ENCODE data around the gene GTF2IRD1.
A peak's percentile ranks its signal among the peaks of the same experiment; 100 is the strongest.

GTF2IRD1 gene, protein sequence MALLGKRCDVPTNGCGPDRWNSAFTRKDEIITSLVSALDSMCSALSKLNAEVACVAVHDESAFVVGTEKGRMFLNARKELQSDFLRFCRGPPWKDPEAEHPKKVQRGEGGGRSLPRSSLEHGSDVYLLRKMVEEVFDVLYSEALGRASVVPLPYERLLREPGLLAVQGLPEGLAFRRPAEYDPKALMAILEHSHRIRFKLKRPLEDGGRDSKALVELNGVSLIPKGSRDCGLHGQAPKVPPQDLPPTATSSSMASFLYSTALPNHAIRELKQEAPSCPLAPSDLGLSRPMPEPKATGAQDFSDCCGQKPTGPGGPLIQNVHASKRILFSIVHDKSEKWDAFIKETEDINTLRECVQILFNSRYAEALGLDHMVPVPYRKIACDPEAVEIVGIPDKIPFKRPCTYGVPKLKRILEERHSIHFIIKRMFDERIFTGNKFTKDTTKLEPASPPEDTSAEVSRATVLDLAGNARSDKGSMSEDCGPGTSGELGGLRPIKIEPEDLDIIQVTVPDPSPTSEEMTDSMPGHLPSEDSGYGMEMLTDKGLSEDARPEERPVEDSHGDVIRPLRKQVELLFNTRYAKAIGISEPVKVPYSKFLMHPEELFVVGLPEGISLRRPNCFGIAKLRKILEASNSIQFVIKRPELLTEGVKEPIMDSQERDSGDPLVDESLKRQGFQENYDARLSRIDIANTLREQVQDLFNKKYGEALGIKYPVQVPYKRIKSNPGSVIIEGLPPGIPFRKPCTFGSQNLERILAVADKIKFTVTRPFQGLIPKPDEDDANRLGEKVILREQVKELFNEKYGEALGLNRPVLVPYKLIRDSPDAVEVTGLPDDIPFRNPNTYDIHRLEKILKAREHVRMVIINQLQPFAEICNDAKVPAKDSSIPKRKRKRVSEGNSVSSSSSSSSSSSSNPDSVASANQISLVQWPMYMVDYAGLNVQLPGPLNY

DNA sequence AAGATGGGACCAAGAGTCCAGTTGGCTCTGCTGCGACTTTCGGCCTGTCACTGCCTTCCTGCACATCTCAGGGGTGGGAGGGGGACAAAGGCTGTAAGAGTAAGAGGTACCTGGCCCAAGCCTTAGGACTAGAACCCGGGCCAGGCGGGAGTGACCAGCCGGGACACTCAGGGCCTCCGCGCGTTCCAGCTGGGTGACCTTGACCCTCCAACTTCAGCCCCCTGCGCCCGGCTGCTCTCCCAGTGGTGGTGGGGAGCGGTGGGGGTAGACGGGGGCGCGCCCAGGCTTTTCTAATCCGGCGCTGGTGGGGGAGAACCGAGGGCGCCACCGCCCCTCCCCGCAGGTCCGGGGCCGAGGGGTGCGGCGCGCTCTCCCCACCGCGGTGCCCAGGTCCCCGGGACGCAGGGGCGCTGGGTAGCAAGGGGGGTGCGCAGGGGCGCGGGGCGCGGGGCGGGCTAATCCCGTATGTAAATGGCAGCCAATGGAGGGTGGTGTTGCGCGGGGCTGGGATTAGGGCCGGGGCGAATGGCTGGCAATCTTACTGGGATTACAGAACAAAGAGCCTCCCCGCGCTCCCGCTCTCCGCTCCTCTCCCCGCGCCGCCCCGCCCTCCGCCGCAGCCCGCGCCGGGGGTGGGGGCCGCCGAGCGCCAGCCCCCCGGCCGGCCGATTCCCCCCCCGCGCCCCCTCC lies at the start of gene GTF2IRD1:
Gene GTF2IRD1, plus strand, starts transcription at position 585 of the 690 bp plus-strand sequence. CDS start 54,175 bp downstream, outside the sequence.
- DNase-seq (ENCODE audit: low read depth) = peak; percentile 77
- TF ChIP-seq, protein P1, sequence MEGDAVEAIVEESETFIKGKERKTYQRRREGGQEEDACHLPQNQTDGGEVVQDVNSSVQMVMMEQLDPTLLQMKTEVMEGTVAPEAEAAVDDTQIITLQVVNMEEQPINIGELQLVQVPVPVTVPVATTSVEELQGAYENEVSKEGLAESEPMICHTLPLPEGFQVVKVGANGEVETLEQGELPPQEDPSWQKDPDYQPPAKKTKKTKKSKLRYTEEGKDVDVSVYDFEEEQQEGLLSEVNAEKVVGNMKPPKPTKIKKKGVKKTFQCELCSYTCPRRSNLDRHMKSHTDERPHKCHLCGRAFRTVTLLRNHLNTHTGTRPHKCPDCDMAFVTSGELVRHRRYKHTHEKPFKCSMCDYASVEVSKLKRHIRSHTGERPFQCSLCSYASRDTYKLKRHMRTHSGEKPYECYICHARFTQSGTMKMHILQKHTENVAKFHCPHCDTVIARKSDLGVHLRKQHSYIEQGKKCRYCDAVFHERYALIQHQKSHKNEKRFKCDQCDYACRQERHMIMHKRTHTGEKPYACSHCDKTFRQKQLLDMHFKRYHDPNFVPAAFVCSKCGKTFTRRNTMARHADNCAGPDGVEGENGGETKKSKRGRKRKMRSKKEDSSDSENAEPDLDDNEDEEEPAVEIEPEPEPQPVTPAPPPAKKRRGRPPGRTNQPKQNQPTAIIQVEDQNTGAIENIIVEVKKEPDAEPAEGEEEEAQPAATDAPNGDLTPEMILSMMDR (IDR thresholded peaks at IDR 0.05; ENCODE audit: insufficient read depth, low read depth, low read length, missing control alignments) = no peak
- peak within 1 kb of the TSS; percentile 65 for H3K4me3 ChIP-seq (ENCODE audit: low read length)

DNA sequence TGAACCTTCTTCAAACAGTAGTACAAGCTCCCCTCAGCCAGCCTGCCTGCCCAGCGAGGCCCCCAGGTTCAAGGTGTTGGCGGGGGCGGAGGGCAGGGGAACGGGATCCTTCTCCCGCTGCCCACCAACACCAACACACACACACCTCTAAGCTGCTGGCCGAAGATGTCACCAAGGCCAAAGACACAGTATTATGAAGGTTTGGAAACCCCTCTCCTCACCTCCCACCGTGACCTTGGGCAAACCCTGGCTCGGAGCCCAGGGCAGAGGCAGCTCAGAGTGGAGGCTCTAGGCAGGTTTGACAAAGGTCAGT lies 49.4 kb upstream of the GTF2IRD1 start:
- TF ChIP-seq, protein P1 (IDR thresholded peaks at IDR 0.05; ENCODE audit: insufficient read depth, low read depth, low read length, missing control alignments) = no peak
- no peak for DNase-seq (ENCODE audit: low read depth)
- no peak overlapping the region for H3K4me3 ChIP-seq (ENCODE audit: low read length)

DNA sequence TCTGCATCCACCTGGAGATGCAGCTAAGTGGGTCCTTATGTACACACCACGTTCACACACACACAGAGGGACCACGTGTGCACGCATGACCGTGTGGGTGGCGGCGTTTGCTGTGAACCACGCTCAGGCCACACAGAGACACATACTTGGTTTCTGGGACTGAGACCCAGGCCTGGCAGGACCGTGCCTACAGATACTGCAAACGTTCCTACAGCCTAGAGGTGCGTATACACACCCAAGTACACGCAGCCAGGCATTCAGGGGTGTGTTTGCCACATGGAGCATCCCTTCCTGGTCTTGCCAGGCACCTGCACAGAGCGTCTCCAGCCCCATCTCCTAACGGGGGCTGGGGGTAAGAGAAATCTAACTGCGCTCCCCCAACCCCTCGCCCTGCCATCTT lies 49.0 kb upstream of the GTF2IRD1 start:
- TF ChIP-seq, protein P1 (IDR thresholded peaks at IDR 0.05; ENCODE audit: insufficient read depth, low read depth, low read length, missing control alignments) = no peak
- no peak overlapping the region for H3K4me3 ChIP-seq (ENCODE audit: low read length)

DNA sequence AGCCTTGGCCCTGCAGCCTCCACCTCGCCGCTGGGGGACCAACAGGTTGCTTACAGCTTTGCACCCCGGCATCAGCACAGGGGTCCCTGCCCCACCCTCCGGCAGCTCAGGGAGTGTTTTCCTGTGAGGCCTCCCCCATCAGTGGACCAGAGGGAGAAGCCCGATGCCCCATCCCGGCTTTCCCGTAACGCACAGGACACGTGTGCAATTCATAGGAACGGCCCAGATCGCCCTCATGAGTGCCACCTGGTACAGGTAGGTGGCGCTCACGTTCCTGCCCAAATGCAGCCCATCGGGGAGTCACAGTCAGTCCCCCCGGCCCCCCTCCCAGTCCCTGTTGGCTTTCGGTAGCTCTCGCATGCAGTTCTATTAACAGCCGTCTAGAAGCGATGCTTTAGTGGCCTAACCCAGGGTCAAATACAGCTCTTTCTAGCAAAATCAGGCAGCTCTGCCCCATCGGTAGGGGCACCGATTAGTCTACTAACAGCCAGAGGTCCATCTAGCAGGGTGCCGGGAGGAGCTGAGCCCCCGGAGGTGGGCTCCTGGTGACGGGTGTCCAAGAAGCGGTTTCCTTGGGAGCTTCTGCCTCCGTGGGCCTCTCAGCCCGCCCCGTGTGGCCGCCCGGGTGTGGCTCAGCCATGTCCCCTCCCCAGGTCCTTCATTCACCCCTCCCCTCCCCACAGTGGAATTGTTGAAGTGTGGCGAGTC lies 48.4 kb upstream of the GTF2IRD1 start:
- TF ChIP-seq, protein P1 (IDR thresholded peaks at IDR 0.05; ENCODE audit: insufficient read depth, low read depth, low read length, missing control alignments) = peak; percentile 53
- DNase-seq (ENCODE audit: low read depth) = peak; percentile 29
- H3K4me3 ChIP-seq (ENCODE audit: low read length) = no peak overlapping the region

More for the DNA sequence above, 49.0 kb upstream of the GTF2IRD1 start:
- DNase-seq (ENCODE audit: low read depth) = no peak

GRCh38 chr7:74405899-74406512 lies 47.7 kb upstream of the GTF2IRD1 start:
- H3K4me3 ChIP-seq (ENCODE audit: low read length) = no peak overlapping the region
- TF ChIP-seq, protein P1 (IDR thresholded peaks at IDR 0.05; ENCODE audit: insufficient read depth, low read depth, low read length, missing control alignments) = no peak
- DNase-seq (ENCODE audit: low read depth) = no peak

- TF ChIP-seq, protein P1 (IDR thresholded peaks at IDR 0.05; ENCODE audit: insufficient read depth, low read depth, low read length, missing control alignments) = no peak
Observed at GRCh38 chr7:74407958-74408357, 45.7 kb upstream of the GTF2IRD1 start.

More at GRCh38 chr7:74407958-74408357, 45.7 kb upstream of the GTF2IRD1 start:
- H3K4me3 ChIP-seq (ENCODE audit: low read length) = no peak overlapping the region
- DNase-seq (ENCODE audit: low read depth) = no peak

Measured in epithelial cell of esophagus (primary cell).